CD4-positive, alpha-beta T cell (primary cell): ENCODE results near the gene GRM4. TPM values are rescaled to one million over a fixed set of nuclear protein-coding genes. Genes with fewer than 3 reads are reported as not detected.

Experiments
- ATAC-seq: fragments of 200-7000 bp; cut with Tn5 transposase; one replicate; pipeline ENCODE4 v1.10.0; 2022; ENCODE audit warnings: mild to moderate bottlenecking; ENCODE audit not compliant: poor library complexity
- CTCF ChIA-PET: fragments of 350-600 bp; sonication (Branson Sonifier 250); formaldehyde crosslinking; loops from one replicate; lab custom pipeline; 2021; ENCODE audit warnings: antibody characterized with exemption, inconsistent platforms; lab: Charles Lee
- POLR2A ChIA-PET: fragments of 350-600 bp; sonication (Branson Sonifier 250); formaldehyde crosslinking; loops from one replicate; lab custom pipeline; 2021; ENCODE audit warnings: antibody characterized with exemption, inconsistent platforms; lab: Charles Lee
- DNase-seq, 14 experiments: peaks; one replicate each; pipeline ENCODE4 v3.0.0-alpha.2; 2013 to 2020; ENCODE audit warnings: mixed read lengths in 2 of 14
- H3K27ac ChIP-seq, 2 donors: one replicate each; pipeline versions ENCODE4 v1.5.1 to v1.7.0; 2013; ENCODE audit warnings: low read length in 2 of 2, low read depth in 1 of 2, mild to moderate bottlenecking in 1 of 2
- H3K27me3 ChIP-seq, 2 experiments: 1 replicate in 1 of 2; 2 replicates in 1 of 2; pipeline versions ENCODE4 v1.6.1 to v1.7.0; 2013; ENCODE audit warnings: low read length in 2 of 2, control low read depth in 1 of 2, mild to moderate bottlenecking in 1 of 2, moderate library complexity in 1 of 2; ENCODE audit not compliant: insufficient read depth in 2 of 2, control insufficient read depth in 1 of 2
- H3K36me3 ChIP-seq: one replicate; pipeline ENCODE4 v1.6.1; 2013; ENCODE audit warnings: low read length, control low read depth; ENCODE audit not compliant: insufficient read depth
- H3K4me1 ChIP-seq: one replicate; pipeline ENCODE4 v1.6.1; 2013; ENCODE audit warnings: low read length, control low read depth; ENCODE audit not compliant: insufficient read depth
- H3K4me3 ChIP-seq: one replicate; pipeline ENCODE4 v1.5.1; 2013; ENCODE audit warnings: mild to moderate bottlenecking, low read length, moderate library complexity
- H3K9me3 ChIP-seq, 2 experiments: 1 replicate in 1 of 2; 2 replicates in 1 of 2; pipeline versions ENCODE4 v1.6.1 to v1.7.0; 2013; ENCODE audit warnings: low read length in 2 of 2, mild to moderate bottlenecking in 2 of 2, control low read depth in 1 of 2, moderate library complexity in 1 of 2; ENCODE audit not compliant: control insufficient read depth in 1 of 2, insufficient read depth in 1 of 2
- H3K27ac Mint-ChIP-seq: one replicate; pipeline ENCODE4 v1.8.0; 2020; ENCODE audit warnings: mixed read lengths
- H3K27me3 Mint-ChIP-seq: one replicate; pipeline ENCODE4 v1.8.0; 2021; ENCODE audit warnings: mixed read lengths
- H3K36me3 Mint-ChIP-seq: one replicate; pipeline ENCODE4 v1.8.0; 2021; ENCODE audit warnings: low read depth, mixed read lengths
- H3K4me1 Mint-ChIP-seq: one replicate; pipeline ENCODE4 v1.8.0; 2021; ENCODE audit warnings: low read depth, mixed read lengths
- H3K4me3 Mint-ChIP-seq: one replicate; pipeline ENCODE4 v1.8.0; 2020; ENCODE audit warnings: mild to moderate bottlenecking, mixed read lengths
- H3K9me3 Mint-ChIP-seq: one replicate; pipeline ENCODE4 v1.8.0; 2020; ENCODE audit warnings: mixed read lengths
- intact Hi-C, 2 experiments: fragments of 100-400 bp; cut with DNase I in 1 of 2; cut with micrococcal nuclease in 1 of 2; formaldehyde crosslinking; loops; one replicate each; pipeline versions ENCODE4 v1.15.1 to v1.9.0; 2023 to 2025; cut with DNase I, micrococcal nuclease
- total RNA-seq, 174 experiments: library from RNA in 2 of 174; stranded (reverse) in 2 of 174; gene quantifications; one replicate each; pipeline ENCODE4 v1.2.3 and lab custom pipeline; 2021 to 2026
- TF ChIP-seq, protein P1 (sequence below): fragments of 200-600 bp; IDR thresholded peaks from one replicate; pipeline ENCODE4 v1.8.0; 2022; ENCODE audit warnings: antibody characterized with exemption, mild to moderate bottlenecking

Gene GRM4
- total RNA-seq, 2 experiments from 2014 or later, result 0.08 TPM; not detected in 1

DNA sequence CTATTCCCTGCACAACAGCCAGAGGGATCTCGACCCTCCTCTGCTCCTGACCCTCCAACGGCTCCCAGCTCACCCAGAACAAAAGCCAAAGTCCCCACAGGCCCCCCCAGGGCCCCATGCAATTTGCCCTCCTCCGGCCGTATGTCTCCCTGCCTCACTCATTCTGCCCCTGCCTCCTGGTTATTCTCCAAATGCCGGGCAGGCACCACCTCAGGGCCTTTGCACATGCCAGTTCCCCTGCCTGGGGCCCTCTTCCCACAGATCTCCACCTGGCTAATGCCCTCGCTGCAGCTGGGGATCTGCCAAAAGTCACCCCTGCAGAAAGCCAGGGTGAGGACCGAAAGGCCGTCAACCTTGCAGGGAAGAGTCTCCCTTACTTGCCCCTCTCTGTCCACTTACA, 66.0 kb downstream of the GRM4 start:
- ChIA-PET POLR2A (no interaction called here), CTCF (no interaction called here)
- ATAC-seq (no peak), DNase-seq (no peak)
- TF ChIP-seq, protein P1, sequence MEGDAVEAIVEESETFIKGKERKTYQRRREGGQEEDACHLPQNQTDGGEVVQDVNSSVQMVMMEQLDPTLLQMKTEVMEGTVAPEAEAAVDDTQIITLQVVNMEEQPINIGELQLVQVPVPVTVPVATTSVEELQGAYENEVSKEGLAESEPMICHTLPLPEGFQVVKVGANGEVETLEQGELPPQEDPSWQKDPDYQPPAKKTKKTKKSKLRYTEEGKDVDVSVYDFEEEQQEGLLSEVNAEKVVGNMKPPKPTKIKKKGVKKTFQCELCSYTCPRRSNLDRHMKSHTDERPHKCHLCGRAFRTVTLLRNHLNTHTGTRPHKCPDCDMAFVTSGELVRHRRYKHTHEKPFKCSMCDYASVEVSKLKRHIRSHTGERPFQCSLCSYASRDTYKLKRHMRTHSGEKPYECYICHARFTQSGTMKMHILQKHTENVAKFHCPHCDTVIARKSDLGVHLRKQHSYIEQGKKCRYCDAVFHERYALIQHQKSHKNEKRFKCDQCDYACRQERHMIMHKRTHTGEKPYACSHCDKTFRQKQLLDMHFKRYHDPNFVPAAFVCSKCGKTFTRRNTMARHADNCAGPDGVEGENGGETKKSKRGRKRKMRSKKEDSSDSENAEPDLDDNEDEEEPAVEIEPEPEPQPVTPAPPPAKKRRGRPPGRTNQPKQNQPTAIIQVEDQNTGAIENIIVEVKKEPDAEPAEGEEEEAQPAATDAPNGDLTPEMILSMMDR, result no peak
- H3K9me3 ChIP-seq, result no peaks in the 10 kb centered on the region
- Mint-ChIP-seq H3K9me3 (no peaks in the 10 kb centered on the region), H3K27ac (no peak overlapping the region), H3K4me3 (no peak overlapping the region), H3K4me1 (no peaks in the 10 kb centered on the region), H3K27me3 (no peaks in the 10 kb centered on the region), H3K36me3 (no peaks in the 10 kb centered on the region)
- H3K27ac ChIP-seq, result no peak overlapping the region
- intact Hi-C loops, result no loop called here
- H3K4me3 ChIP-seq, result no peak overlapping the region
- H3K36me3 ChIP-seq, result no peaks in the 10 kb centered on the region
- no peaks in the 10 kb centered on the region for H3K4me1 ChIP-seq
- no peaks in the 10 kb centered on the region for H3K27me3 ChIP-seq

DNA sequence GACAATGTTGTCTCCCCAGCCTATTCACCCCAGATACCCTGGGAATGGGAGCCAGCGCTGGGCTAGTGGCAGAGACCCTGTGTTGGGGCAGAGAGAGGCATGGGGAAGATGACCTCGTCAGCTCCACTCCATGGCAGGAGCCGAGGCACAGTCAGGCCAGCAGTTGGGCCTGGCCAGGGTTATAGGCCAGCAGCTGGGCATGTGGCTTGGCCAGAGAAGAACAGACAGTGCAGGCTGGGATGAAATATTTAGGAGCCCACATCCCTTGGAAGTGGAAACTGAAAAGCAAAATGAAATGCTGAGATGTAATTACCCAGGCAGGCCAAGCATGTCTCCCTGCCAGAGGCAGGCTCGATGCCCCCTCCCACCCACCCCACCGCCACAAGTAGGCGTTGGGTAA, 70.0 kb downstream of the GRM4 start:
- Mint-ChIP-seq H3K4me1 (no peaks in the 10 kb centered on the region), H3K27ac (no peak overlapping the region), H3K4me3 (no peak overlapping the region), H3K27me3 (no peaks in the 10 kb centered on the region), H3K36me3 (no peaks in the 10 kb centered on the region), H3K9me3 (no peaks in the 10 kb centered on the region)
- DNase-seq (no peak), ATAC-seq (no peak)
- Histone ChIP-seq H3K27ac (no peak overlapping the region), H3K9me3 (peaks cover 0 to 4% of the 10 kb centered on the region in 2 experiments), H3K36me3 (no peaks in the 10 kb centered on the region), H3K27me3 (no peaks in the 10 kb centered on the region), H3K4me3 (no peak overlapping the region), H3K4me1 (no peaks in the 10 kb centered on the region)
- ChIA-PET CTCF (no interaction called here), POLR2A (no interaction called here)
- intact Hi-C loops, result no loop called here
- TF ChIP-seq, protein P1, result no peak

DNA sequence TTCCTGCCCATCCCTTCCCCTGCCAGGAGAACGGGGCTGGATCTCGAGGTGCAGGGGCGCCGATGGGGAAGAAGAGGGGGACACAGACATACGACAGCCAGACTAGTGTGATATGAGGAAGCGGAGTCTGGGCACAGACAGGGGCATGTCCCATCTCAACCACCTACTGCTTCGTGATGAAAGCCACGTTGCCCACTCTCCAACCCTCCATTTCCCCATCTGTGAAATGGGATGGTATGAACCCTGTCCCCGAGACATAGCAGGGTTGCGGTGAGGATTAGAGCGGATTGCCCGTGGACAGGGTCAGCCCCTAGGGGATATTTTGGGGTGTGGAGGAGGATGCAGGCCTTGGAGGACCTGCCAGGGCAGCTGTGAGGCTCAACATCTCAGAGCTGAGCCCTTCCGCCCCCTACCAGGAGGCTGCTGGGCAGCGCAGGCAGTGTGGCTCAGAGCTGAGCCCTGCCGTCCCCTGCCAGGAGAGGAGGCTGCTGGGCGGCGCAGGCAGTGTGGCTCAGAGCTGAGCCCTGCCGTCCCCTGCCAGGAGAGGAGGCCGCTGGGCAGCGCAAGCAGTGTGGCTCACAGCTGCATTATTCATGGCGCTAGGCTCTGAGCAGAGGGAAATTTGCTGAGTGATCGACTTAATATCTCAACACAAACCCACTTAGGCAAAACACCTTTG, 71.7 kb downstream of the GRM4 start:
- Histone ChIP-seq H3K4me3 (no peak overlapping the region), H3K27ac (no peak overlapping the region), H3K27me3 (no peaks in the 10 kb centered on the region), H3K36me3 (no peaks in the 10 kb centered on the region), H3K9me3 (peaks cover 0 to 4% of the 10 kb centered on the region in 2 experiments), H3K4me1 (no peaks in the 10 kb centered on the region)
- Mint-ChIP-seq H3K36me3 (no peaks in the 10 kb centered on the region), H3K27me3 (no peaks in the 10 kb centered on the region), H3K27ac (no peak overlapping the region), H3K9me3 (no peaks in the 10 kb centered on the region), H3K4me3 (no peak overlapping the region), H3K4me1 (no peaks in the 10 kb centered on the region)
- ChIA-PET POLR2A (no interaction called here), CTCF (no interaction called here)
- intact Hi-C loops, result no loop called here
- DNase-seq (no peak), ATAC-seq (no peak)
- TF ChIP-seq, protein P1, result no peak
